ENCODE measurements around the gene MGMT. TPM values are rescaled to one million over a fixed set of nuclear protein-coding genes. Genes with fewer than 3 reads are reported as not detected.

The MGMT gene
- total RNA-seq, 2 donors from 2014 or later, result 18.3 to 25.5 TPM

DNA sequence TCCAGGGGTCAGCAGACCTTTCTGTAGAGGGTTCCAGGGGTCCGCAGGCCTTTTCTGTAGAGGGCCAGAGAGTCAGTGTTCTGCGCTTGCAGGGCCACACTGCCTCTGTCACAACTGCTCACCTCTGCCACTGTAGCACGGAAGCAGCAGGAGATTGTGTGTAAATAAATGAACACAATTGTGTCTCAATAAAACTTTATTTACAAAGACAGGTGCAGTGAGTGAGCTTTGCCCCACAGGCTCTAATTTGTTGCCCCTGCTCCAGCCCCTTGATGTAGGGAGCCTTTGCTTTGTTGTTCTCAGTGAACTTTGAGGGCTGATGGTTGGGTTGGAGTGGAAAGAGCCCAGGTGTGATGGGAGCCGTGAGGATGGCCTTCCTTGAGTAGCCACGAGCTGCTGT lies 67.8 kb downstream of the MGMT start:
- Histone ChIP-seq H3K27me3 (replicated peaks; ENCODE audit: insufficient read depth) (no peaks in the 10 kb centered on the region), H3K9me3 (no peaks in the 10 kb centered on the region), H3K4me3 (no peak overlapping the region), H3K4me1 (ENCODE audit: control insufficient read depth in 1 of 2, low read depth in 2 of 2) (peaks cover 0 to 13% of the 10 kb centered on the region in 2 donors), H3K36me3 (no peaks in the 10 kb centered on the region), H3K27ac (no peak overlapping the region)
- no peak for ATAC-seq (ENCODE audit: insufficient number of reproducible peaks, low FRiP score, low read depth)
- TF ChIP-seq, protein P1, sequence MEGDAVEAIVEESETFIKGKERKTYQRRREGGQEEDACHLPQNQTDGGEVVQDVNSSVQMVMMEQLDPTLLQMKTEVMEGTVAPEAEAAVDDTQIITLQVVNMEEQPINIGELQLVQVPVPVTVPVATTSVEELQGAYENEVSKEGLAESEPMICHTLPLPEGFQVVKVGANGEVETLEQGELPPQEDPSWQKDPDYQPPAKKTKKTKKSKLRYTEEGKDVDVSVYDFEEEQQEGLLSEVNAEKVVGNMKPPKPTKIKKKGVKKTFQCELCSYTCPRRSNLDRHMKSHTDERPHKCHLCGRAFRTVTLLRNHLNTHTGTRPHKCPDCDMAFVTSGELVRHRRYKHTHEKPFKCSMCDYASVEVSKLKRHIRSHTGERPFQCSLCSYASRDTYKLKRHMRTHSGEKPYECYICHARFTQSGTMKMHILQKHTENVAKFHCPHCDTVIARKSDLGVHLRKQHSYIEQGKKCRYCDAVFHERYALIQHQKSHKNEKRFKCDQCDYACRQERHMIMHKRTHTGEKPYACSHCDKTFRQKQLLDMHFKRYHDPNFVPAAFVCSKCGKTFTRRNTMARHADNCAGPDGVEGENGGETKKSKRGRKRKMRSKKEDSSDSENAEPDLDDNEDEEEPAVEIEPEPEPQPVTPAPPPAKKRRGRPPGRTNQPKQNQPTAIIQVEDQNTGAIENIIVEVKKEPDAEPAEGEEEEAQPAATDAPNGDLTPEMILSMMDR (IDR thresholded peaks at IDR 0.05), result no peak
- DNase-seq (ENCODE audit: low spot score), result no peak

DNA sequence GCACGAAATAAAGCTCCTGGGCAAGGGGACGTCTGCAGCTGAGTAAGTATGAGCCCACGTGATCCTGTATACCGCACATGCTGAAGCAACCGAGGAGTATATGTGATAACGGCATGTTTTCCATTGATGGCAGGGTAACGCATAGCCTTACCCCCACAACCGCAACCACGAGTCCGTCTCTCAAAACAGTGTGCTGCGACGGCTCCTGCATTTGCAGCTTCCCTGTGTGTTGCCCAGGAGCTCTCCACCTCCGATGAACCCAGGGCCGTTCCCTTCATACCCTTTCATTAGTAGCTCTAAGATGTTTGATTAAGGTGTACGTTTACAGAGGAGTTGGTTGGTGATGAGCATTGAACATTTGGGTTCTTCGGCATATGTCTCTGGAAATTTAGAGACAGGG lies 69.3 kb downstream of the MGMT start:
- Histone ChIP-seq H3K36me3 (no peaks in the 10 kb centered on the region), H3K27ac (no peak overlapping the region), H3K4me3 (no peak overlapping the region), H3K4me1 (ENCODE audit: control insufficient read depth in 1 of 2, low read depth in 2 of 2) (peaks cover 0 to 10% of the 10 kb centered on the region in 2 donors), H3K9me3 (no peaks in the 10 kb centered on the region), H3K27me3 (replicated peaks; ENCODE audit: insufficient read depth) (no peaks in the 10 kb centered on the region)
- TF ChIP-seq, protein P1 (IDR thresholded peaks at IDR 0.05), result no peak
- DNase-seq (ENCODE audit: low spot score) (no peak), ATAC-seq (ENCODE audit: insufficient number of reproducible peaks, low FRiP score, low read depth) (no peak)

DNA sequence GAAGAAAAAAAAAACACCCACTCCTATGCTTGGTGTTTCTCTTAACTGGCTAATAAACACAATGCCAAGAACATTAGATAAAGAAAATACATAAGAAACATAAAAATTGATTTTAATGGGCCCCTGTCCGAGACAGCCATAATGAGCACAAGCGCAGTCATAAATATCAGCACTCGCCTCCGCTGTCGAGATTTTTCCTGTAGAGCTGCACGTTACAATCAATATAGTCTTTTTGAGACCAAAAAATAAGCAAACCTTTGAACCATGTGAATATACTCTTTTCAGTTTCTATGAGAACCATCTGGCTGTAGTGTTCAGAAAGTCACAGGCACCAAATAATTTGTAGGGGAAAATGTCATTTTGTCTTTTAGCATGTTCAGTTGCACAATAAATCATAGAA lies 70.1 kb downstream of the MGMT start:
- TF ChIP-seq, protein P1 (IDR thresholded peaks at IDR 0.05), result no peak
- Histone ChIP-seq H3K4me3 (no peak overlapping the region), H3K9me3 (no peaks in the 10 kb centered on the region), H3K4me1 (ENCODE audit: control insufficient read depth in 1 of 2, low read depth in 2 of 2) (peaks cover 0 to 5% of the 10 kb centered on the region in 2 donors), H3K27me3 (replicated peaks; ENCODE audit: insufficient read depth) (no peaks in the 10 kb centered on the region), H3K27ac (no peak overlapping the region), H3K36me3 (no peaks in the 10 kb centered on the region)
- DNase-seq (ENCODE audit: low spot score) (no peak), ATAC-seq (ENCODE audit: insufficient number of reproducible peaks, low FRiP score, low read depth) (no peak)

DNA sequence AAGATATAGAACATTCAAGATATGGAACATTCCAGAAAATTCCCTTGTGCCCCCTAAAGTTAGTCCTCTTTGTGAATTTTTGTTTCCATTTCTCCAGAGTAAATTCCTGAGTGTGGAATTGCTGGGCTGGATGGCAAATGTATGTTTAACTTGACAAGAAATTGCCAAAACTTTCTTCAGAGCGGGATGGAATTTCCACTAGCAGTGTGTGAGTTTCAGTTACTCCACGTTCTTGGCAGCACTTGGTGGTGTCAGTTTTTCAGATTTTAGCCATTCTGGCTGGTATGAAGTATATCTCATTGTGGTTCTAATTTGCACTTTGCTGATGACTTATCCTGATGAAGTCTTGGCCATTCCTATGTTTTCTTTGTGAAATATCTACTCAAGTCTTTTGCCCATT lies 71.2 kb downstream of the MGMT start:
- H3K4me1 ChIP-seq (ENCODE audit: control insufficient read depth in 1 of 2, low read depth in 2 of 2), result no peaks in the 10 kb centered on the region
- H3K36me3 ChIP-seq, result no peaks in the 10 kb centered on the region
- no peaks in the 10 kb centered on the region for H3K9me3 ChIP-seq
- ATAC-seq (ENCODE audit: insufficient number of reproducible peaks, low FRiP score, low read depth) (no peak), DNase-seq (ENCODE audit: low spot score) (no peak)
- no peak overlapping the region for H3K27ac ChIP-seq
- TF ChIP-seq, protein P1 (IDR thresholded peaks at IDR 0.05), result no peak
- no peak overlapping the region for H3K4me3 ChIP-seq
- no peaks in the 10 kb centered on the region for H3K27me3 ChIP-seq (replicated peaks; ENCODE audit: insufficient read depth)

DNA sequence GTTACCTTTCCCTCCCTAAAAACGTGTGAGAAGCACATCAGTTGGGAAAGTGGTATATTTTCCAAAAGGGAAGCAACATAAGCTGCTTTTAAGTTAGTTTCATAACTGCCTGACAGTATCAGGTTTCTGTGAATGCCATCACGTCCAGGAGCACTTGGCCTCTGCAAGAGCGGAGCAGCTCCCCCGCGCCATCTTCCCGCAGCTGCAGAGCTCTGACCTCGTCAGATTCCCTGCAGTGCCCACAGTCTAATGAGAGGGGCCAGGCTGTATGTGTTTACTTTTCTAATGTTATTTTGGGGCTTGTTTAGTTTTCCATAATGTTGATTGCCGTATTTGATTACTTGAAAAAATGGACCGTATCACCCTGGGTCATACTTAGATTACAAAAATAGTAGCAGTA lies 74.2 kb downstream of the MGMT start:
- no peaks in the 10 kb centered on the region for H3K4me1 ChIP-seq (ENCODE audit: control insufficient read depth in 1 of 2, low read depth in 2 of 2)
- H3K4me3 ChIP-seq, result no peak overlapping the region
- DNase-seq (ENCODE audit: low spot score), result no peak
- no peak overlapping the region for H3K27ac ChIP-seq
- TF ChIP-seq, protein P1 (IDR thresholded peaks at IDR 0.05), result no peak
- no peaks in the 10 kb centered on the region for H3K27me3 ChIP-seq (replicated peaks; ENCODE audit: insufficient read depth)
- H3K9me3 ChIP-seq, result no peaks in the 10 kb centered on the region
- H3K36me3 ChIP-seq, result no peaks in the 10 kb centered on the region
- no peak for ATAC-seq (ENCODE audit: insufficient number of reproducible peaks, low FRiP score, low read depth)
